Thyroid gland (tissue), 4 donors: ENCODE data around the gene AKAP7. TPM values are rescaled to one million over a fixed set of nuclear protein-coding genes. Genes with fewer than 3 reads are reported as not detected.

Experiments
- DNase-seq, 2 donors: peaks; one replicate each; pipeline ENCODE4 v3.0.0-alpha.2; 2019
- H3K27ac ChIP-seq, 3 donors: fragments of 200-600 bp; sonication (generic); 1 replicate in 2 of 3; 2 replicates in 1 of 3; pipeline ENCODE4 v1.5.1; 2016 to 2019; ENCODE audit warnings: mild to moderate bottlenecking in 1 of 3, moderate library complexity in 1 of 3
- H3K27me3 ChIP-seq: fragments of 200-600 bp; sonication (generic); one replicate; pipeline ENCODE4 v1.5.1; 2019
- H3K36me3 ChIP-seq, 2 donors: fragments of 200-600 bp; sonication (generic); one replicate each; pipeline ENCODE4 v1.5.1; 2016 to 2019
- H3K4me1 ChIP-seq, 2 donors: fragments of 200-600 bp; sonication (generic); one replicate each; pipeline ENCODE4 v1.5.1; 2017 to 2019
- H3K4me3 ChIP-seq, 3 donors: fragments of 200-600 bp; sonication (generic); replicated peaks in 1 of 3; 1 replicate in 2 of 3; 2 replicates in 1 of 3; pipeline ENCODE4 v1.5.1; 2016; ENCODE audit warnings: mild to moderate bottlenecking in 1 of 3
- H3K9me3 ChIP-seq: fragments of 200-600 bp; sonication (generic); one replicate; pipeline ENCODE4 v1.5.1; 2017
- CTCF ChIP-seq, 6 experiments: fragments of 200-600 bp in 3 of 6; fragments of 450-650 bp in 3 of 6; sonication (generic) in 3 of 6; IDR thresholded peaks; one replicate each; pipeline ENCODE4 v1.5.1; 2016 to 2019; ENCODE audit warnings: antibody characterized with exemption in 6 of 6, mild to moderate bottlenecking in 2 of 6, inconsistent platforms in 1 of 6, moderate library complexity in 1 of 6
- POLR2A ChIP-seq, 2 donors: fragments of 450-650 bp; IDR thresholded peaks; one replicate each; pipeline ENCODE4 v1.6.1; 2017; ENCODE audit warnings: antibody characterized with exemption in 2 of 2, mild to moderate bottlenecking in 2 of 2, moderate library complexity in 1 of 2
- WGBS, 2 donors: methylation state at CpG; one replicate each; pipeline ENCODE4 v1.1.5; 2017; 5-methylcytosine and 5-hydroxymethylcytosine counted together
- intact Hi-C: fragments of 100-400 bp; cut with DNase I; formaldehyde crosslinking; loops from one replicate; pipeline ENCODE4 v1.15.1; 2023
- total RNA-seq, 4 donors: library from RNA; depleted of rRNA; stranded (reverse); fragments of >200 nt; gene quantifications; one replicate each; pipeline ENCODE4 v1.2.3, GENCODE V29; 2016

The AKAP7 gene
- total RNA-seq, 4 donors from 2014 or later = 11.7 to 19.1 (median 12.4) TPM

- no peak for DNase-seq
- Histone ChIP-seq H3K4me3 (no peak overlapping the region), H3K9me3 (no peaks in the 10 kb centered on the region), H3K36me3 (no peaks in the 10 kb centered on the region), H3K27me3 (no peaks in the 10 kb centered on the region), H3K4me1 (peaks cover 0 to 4% of the 10 kb centered on the region in 2 donors), H3K27ac (no peak overlapping the region)
- no peak for TF ChIP-seq CTCF (IDR thresholded peaks at IDR 0.05)
- TF ChIP-seq POLR2A (IDR thresholded peaks at IDR 0.05) = no peak
- WGBS, 2 donors = 92 to 97% methylated on average over 5 of the region's 5 CpGs
- intact Hi-C loops = no loop called here
These were observed 80.0 kb downstream of the AKAP7 start for GRCh38 chr6:131215219-131215618.

GRCh38 chr6:131216246-131216645 lies 81.0 kb downstream of the AKAP7 start:
- intact Hi-C loops = no loop called here
- 60 to 65% methylated on average over 4 of the region's 4 CpGs for WGBS, 2 donors

GRCh38 chr6:131222773-131223172 lies 87.5 kb downstream of the AKAP7 start:
- 94 to 97% methylated on average over 2 of the region's 2 CpGs for WGBS, 2 donors
- intact Hi-C loops = no loop called here
- Histone ChIP-seq H3K9me3 (no peaks in the 10 kb centered on the region), H3K27ac (no peak overlapping the region), H3K4me3 (no peak overlapping the region), H3K36me3 (no peaks in the 10 kb centered on the region), H3K27me3 (no peaks in the 10 kb centered on the region), H3K4me1 (no peaks in the 10 kb centered on the region)
- TF ChIP-seq CTCF (IDR thresholded peaks at IDR 0.05) = no peak
- no peak for TF ChIP-seq POLR2A (IDR thresholded peaks at IDR 0.05)
- no peak for DNase-seq

More at GRCh38 chr6:131216246-131216645, 81.0 kb downstream of the AKAP7 start:
- Histone ChIP-seq H3K36me3 (no peaks in the 10 kb centered on the region), H3K9me3 (no peaks in the 10 kb centered on the region), H3K4me3 (no peak overlapping the region), H3K27me3 (no peaks in the 10 kb centered on the region), H3K4me1 (peaks cover 0 to 4% of the 10 kb centered on the region in 2 donors), H3K27ac (no peak overlapping the region)
- DNase-seq = no peak
- TF ChIP-seq POLR2A (IDR thresholded peaks at IDR 0.05) = no peak
- TF ChIP-seq CTCF (IDR thresholded peaks at IDR 0.05) = no peak

GRCh38 chr6:131223416-131223815 lies 88.1 kb downstream of the AKAP7 start:
- no peak for DNase-seq
- WGBS, 2 donors = 90 to 92% methylated on average over 1 of the region's 1 CpG
- Histone ChIP-seq H3K4me3 (no peak overlapping the region), H3K9me3 (no peaks in the 10 kb centered on the region), H3K4me1 (no peaks in the 10 kb centered on the region), H3K27ac (no peak overlapping the region), H3K27me3 (no peaks in the 10 kb centered on the region), H3K36me3 (no peaks in the 10 kb centered on the region)
- no peak for TF ChIP-seq POLR2A (IDR thresholded peaks at IDR 0.05)
- no peak for TF ChIP-seq CTCF (IDR thresholded peaks at IDR 0.05)
- intact Hi-C loops = no loop called here

- intact Hi-C loops = no loop called here
- Histone ChIP-seq H3K9me3 (no peaks in the 10 kb centered on the region), H3K27me3 (no peaks in the 10 kb centered on the region), H3K4me3 (no peak overlapping the region), H3K36me3 (no peaks in the 10 kb centered on the region), H3K27ac (no peak overlapping the region), H3K4me1 (no peaks in the 10 kb centered on the region)
- no peak for DNase-seq
- 81 to 83% methylated on average over 1 of the region's 1 CpG for WGBS, 2 donors
- TF ChIP-seq CTCF (IDR thresholded peaks at IDR 0.05) (no peak), POLR2A (IDR thresholded peaks at IDR 0.05) (no peak)
These were observed 89.9 kb downstream of the AKAP7 start for GRCh38 chr6:131225127-131225526.
